SU-DHL-6 (cell line): Measurements from ENCODE around the gene WDR81.

ENCODE experiments used
- H2AFZ ChIP-seq: fragments of 200-600 bp; sonication (generic); 2 replicates; pipeline ENCODE4 v1.6.1; 2014; ENCODE audit warnings: low read depth, mild to moderate bottlenecking, moderate library complexity, mixed read lengths, antibody characterized with exemption, low read length; ENCODE audit not compliant: severe bottlenecking
- H3F3A ChIP-seq: fragments of 200-600 bp; shearing (Covaris generic); 2 replicates; pipeline ENCODE4 v1.6.0; 2016; ENCODE audit warnings: antibody characterized with exemption, mild to moderate bottlenecking; ENCODE audit not compliant: insufficient read depth
- H3K27ac ChIP-seq: fragments of 200-600 bp; sonication (generic); 2 replicates; pipeline ENCODE4 v1.5.1; 2016; ENCODE audit warnings: low read depth, mild to moderate bottlenecking, low read length, moderate library complexity, mixed read lengths
- H3K27me3 ChIP-seq: fragments of 200-600 bp; sonication (generic), shearing (Covaris generic); 2 replicates; pipeline ENCODE4 v1.6.0; 2014; ENCODE audit warnings: mild to moderate bottlenecking, low read length
- H3K36me3 ChIP-seq: fragments of 200-600 bp; sonication (generic); 2 replicates; pipeline ENCODE4 v1.6.1; 2014; ENCODE audit warnings: mild to moderate bottlenecking, low read length, mixed read lengths
- H3K4me2 ChIP-seq: fragments of 300-600, 200-600 bp; shearing (Covaris generic), sonication (generic); 2 replicates; pipeline ENCODE4 v1.6.0; 2014; ENCODE audit warnings: low read length, low read depth, mild to moderate bottlenecking; ENCODE audit not compliant: poor library complexity, severe bottlenecking
- H3K4me3 ChIP-seq: fragments of 200-600 bp; sonication (generic); 2 replicates; pipeline ENCODE4 v1.5.1; 2014; ENCODE audit warnings: antibody characterized with exemption, low read length, mild to moderate bottlenecking, mixed read lengths; ENCODE audit not compliant: insufficient read depth, poor library complexity, severe bottlenecking
- H3K79me2 ChIP-seq: fragments of 200-600 bp; sonication (generic); 2 replicates; pipeline ENCODE4 v1.6.1; 2014; ENCODE audit warnings: mild to moderate bottlenecking, low read length, moderate library complexity; ENCODE audit not compliant: insufficient read depth
- H3K9ac ChIP-seq: fragments of 200-600 bp; sonication (generic); 2 replicates; pipeline ENCODE4 v1.7.0; 2014; ENCODE audit warnings: mild to moderate bottlenecking, low read length
- H3K9me2 ChIP-seq: fragments of 200-600 bp; sonication (generic); replicated peaks from 2 replicates; pipeline ENCODE4 v1.6.1; 2014; ENCODE audit warnings: low read length; ENCODE audit not compliant: insufficient read depth
- H3K9me3 ChIP-seq: fragments of 200-600 bp; sonication (generic); 2 replicates; pipeline ENCODE4 v1.6.1; 2014; ENCODE audit warnings: low read length, mixed read lengths; ENCODE audit not compliant: insufficient read depth
- H4K20me1 ChIP-seq: fragments of 200-600 bp; sonication (generic); 2 replicates; pipeline ENCODE4 v1.6.1; 2014; ENCODE audit warnings: low read depth, mild to moderate bottlenecking, antibody characterized with exemption, low read length, moderate library complexity, mixed read lengths
- CTCF ChIP-seq: fragments of 200-600 bp; sonication (generic); IDR thresholded peaks from one replicate; pipeline ENCODE4 v1.5.1; 2017; ENCODE audit warnings: antibody characterized with exemption, mild to moderate bottlenecking, low read length, moderate library complexity; ENCODE audit not compliant: insufficient read depth, poor library complexity, severe bottlenecking
- EZH2phosphoT487 ChIP-seq: fragments of 200-600 bp; sonication (generic), shearing (Covaris generic); conservative IDR thresholded peaks from 2 replicates; pipeline ENCODE4 v1.6.1; 2018; ENCODE audit warnings: mild to moderate bottlenecking, antibody characterized with exemption, low read length, moderate library complexity, mixed read lengths

The WDR81 gene

DNA sequence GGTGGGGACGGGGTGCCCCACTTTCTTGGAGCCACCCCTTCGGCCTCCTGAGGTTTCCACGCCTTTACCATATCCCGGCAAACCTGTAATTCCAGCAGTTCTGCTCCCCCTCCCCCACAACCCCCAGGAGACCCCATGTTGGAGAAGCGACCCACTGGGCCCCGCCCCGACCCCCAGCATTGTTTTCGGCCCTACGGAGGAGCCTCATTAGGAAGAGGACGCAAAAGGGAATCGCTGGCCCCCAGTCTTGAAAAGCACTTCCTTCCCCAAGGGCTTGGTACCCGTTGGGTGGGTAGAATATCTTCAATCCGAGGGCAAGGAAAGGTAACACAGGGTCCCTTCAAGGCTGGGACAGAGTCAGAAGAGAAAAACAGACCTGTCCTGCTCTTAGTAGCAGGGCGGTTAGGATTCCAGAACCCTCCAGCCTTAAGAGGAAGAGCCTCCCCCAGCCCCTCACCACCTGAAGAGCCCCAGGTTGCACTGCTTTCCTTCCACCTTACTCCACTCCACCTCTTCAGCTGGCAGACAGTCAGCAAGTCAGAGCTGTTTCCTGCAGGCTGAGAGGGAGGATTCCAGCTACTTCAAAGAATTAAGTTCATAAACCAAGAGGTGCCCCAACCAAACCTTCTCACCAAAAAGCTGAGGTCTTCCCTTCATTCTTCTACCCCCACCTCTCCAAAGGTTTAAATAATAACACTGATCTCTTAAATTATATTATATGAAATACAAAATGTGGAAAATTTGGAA, 13.5 kb upstream of the WDR81 start:
- no peaks in the 10 kb centered on the region for H3K9me3 ChIP-seq
- no peaks in the 10 kb centered on the region for H3K27me3 ChIP-seq
- H3K9ac ChIP-seq, result no peak overlapping the region
- no peak overlapping the region for H3K4me2 ChIP-seq
- TF ChIP-seq EZH2phosphoT487 (no peak), CTCF (no peak)
- no peaks in the 10 kb centered on the region for H3K79me2 ChIP-seq
- H3K27ac ChIP-seq, result no peak overlapping the region
- no peaks in the 10 kb centered on the region for H4K20me1 ChIP-seq
- no peak overlapping the region for H2AFZ ChIP-seq
- no peaks in the 10 kb centered on the region for H3K36me3 ChIP-seq
- peaks cover 4% of the 10 kb centered on the region; the same call in 1 of the 2 replicates for H3F3A ChIP-seq
- H3K4me3 ChIP-seq, result no peak overlapping the region
- no peaks in the 10 kb centered on the region for H3K9me2 ChIP-seq

GRCh38 chr17:1711804-1712203, 12.7 kb upstream of the WDR81 start:
- H3K9ac ChIP-seq, result no peak overlapping the region

DNA sequence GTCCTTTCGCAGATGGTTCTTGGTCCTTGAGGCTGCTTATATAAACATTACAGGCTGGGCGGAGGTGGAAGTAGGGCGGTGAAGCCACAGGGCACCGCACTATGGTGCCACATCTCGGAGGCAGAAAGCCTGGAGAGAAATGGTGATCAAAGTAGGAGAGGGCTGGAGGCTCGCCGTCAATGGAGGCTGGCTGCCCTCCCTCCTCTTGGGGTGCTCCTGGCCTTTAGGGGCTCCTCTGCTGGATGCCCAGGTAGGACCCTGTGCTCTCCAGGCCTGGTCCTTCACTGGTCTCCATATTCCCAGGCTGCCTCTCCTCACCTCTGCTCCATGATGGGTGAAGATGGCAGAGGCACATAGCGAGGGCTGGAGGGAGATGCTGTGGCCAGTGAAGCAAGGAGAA, 12.2 kb upstream of the WDR81 start:
- H4K20me1 ChIP-seq, result no peaks in the 10 kb centered on the region
- H3F3A ChIP-seq, result peaks cover 4% of the 10 kb centered on the region; the same call in 1 of the 2 replicates
- no peaks in the 10 kb centered on the region for H3K27me3 ChIP-seq
- H3K79me2 ChIP-seq, result no peaks in the 10 kb centered on the region
- no peak overlapping the region for H2AFZ ChIP-seq
- H3K9me2 ChIP-seq, result no peaks in the 10 kb centered on the region
- H3K4me3 ChIP-seq, result no peak overlapping the region
- H3K4me2 ChIP-seq, result no peak overlapping the region
- no peak overlapping the region for H3K9ac ChIP-seq
- TF ChIP-seq EZH2phosphoT487, result no peak
- TF ChIP-seq CTCF, result no peak
- no peaks in the 10 kb centered on the region for H3K36me3 ChIP-seq
- H3K27ac ChIP-seq, result no peak overlapping the region
- no peaks in the 10 kb centered on the region for H3K9me3 ChIP-seq

More at GRCh38 chr17:1711804-1712203, 12.7 kb upstream of the WDR81 start:
- no peaks in the 10 kb centered on the region for H3K27me3 ChIP-seq
- no peak overlapping the region for H3K4me2 ChIP-seq
- H3K27ac ChIP-seq, result no peak overlapping the region
- no peaks in the 10 kb centered on the region for H3K9me3 ChIP-seq
- TF ChIP-seq EZH2phosphoT487 (no peak), CTCF (no peak)
- no peaks in the 10 kb centered on the region for H3K36me3 ChIP-seq
- H2AFZ ChIP-seq, result no peak overlapping the region
- peaks cover 4% of the 10 kb centered on the region; the same call in 1 of the 2 replicates for H3F3A ChIP-seq
- H3K9me2 ChIP-seq, result no peaks in the 10 kb centered on the region
- no peak overlapping the region for H3K4me3 ChIP-seq
- H4K20me1 ChIP-seq, result no peaks in the 10 kb centered on the region
- H3K79me2 ChIP-seq, result no peaks in the 10 kb centered on the region
